Midbrain (tissue), 1 donor: ENCODE measurements around the gene FUT6.
"Not testable (repeated sequence)": the region's sequence is repeated elsewhere in the genome, so short reads cannot be mapped to it uniquely, and the experiment has no call there.

Experiments used
- DNase-seq: peaks from one replicate; lab custom pipeline; 2025; lab: John Stamatoyannopoulos, UW

FUT6 gene

DNA sequence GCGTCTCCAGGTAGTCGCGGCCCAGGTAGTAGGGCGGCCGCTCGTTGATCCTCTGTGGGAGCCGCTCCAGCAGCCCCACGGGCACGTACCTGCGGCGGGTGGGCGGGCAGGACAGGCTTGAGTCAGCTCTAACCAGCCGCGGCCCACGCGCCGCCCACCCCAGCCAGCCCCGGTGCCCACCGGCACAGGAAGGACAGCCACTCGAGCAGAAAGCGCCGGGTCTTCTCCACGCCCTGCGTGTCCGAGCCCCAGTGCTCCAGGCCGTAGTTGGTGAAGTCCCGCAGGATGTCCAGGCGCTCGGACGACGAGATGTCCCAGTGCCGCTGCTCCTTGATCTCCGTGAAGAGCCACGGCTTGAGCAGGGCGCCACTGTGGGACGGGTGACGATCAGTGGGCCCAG lies 54.1 kb downstream of the FUT6 start:
- DNase-seq: no peak

DNA sequence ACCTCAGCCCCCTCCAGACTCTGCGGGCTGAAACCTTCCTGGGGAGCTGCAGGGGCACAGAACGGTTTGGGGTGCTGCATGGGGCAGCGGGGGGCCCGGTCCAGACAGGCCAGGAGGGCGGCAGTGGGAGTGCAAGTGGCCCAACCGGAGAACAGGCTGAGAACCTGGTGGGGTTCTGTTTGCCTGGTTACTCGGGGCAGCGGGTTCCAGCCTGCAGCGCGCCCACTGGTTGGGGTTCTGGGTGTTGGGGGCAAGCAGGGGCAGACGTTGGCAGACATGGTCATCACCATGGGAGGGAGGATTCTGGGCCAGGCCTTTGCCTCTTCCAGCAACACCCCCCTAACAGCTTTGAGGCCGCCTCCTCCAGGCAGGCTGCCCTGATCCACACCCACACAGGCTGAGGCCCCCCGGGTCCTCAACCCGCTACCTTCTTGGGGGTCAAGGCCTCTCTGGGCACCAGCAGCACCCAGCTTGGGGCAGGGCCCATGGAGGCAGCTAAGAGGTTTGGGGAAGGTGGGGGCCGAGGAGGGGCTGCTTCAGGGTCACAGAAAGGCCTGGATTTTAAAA lies 54.8 kb downstream of the FUT6 start, which contains the start of gene PRR22:
PRR22 (minus strand) TSS at position 166 of the 567 bp plus-strand sequence; CDS start at position 80, 86 bp downstream.
- DNase-seq: no peak

DNA sequence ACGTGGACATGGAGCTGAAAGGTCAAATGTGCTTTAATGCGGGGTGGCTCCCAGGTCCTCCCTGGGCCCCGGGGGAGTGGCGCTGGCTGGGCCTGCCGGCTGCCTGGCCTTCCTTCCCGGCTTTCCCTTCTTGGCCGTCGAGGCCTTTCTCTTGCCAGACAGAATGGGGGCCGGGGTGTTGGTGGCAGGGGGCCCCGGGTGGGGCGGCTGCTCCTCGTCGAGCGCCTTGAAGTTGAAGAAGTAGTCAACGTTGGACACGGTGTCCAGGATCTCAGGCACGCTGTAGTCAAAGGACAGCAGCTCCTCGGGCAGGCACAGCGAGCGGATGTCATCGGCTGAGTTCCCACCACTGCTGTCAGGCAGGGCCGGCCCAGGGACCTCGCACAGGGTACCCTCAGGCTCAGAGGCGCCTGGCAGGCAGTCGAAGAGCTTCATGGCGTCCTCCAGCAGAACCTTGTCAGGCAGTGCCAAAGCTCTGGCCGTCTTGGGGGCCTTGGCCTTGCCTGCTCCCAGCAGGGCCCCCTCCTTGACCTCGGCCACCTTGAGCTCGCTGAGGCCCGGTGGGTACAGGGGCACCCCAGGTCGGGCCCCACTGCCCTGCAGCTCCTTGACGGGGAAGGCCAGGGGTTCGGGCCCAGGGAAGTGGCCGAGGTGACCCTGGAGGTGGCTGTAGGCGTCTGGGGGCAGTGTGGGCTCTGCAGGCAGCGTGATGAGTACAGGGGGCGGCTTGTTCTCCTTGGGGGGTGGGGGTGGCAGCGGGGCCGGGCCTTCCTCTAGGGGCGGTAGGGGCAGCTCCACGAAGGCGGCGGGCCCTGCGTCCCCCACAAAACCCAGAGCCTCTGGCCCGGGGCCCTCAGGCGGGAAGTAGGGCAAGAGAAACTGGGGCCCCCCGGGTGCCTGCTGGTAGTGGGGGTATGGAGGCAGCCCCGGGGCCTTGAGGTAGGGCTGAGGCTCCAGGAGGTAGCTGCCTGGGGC lies 56.3 kb downstream of the FUT6 start:
- no peak for DNase-seq

DNA sequence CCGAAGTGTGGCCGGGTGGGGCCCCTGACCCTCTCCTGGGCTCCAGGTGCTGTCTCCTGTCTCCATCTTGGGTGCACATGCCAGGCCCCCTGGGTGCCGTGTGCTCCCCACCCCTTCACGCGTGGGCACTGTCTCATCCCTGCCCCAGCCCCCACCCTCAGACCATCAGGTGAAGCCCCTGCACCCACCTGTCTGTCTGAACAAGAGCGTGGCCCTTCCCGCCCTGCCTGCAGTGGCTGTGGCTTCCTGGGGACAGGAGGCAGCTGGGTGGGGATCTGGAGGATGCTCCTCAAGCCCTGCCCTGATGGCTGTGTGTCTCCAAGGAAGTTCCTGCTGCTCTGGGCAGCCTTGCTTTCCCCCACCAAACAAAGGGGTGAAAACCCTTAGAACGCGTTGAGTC lies 57.2 kb downstream of the FUT6 start:
- no peak for DNase-seq

DNA sequence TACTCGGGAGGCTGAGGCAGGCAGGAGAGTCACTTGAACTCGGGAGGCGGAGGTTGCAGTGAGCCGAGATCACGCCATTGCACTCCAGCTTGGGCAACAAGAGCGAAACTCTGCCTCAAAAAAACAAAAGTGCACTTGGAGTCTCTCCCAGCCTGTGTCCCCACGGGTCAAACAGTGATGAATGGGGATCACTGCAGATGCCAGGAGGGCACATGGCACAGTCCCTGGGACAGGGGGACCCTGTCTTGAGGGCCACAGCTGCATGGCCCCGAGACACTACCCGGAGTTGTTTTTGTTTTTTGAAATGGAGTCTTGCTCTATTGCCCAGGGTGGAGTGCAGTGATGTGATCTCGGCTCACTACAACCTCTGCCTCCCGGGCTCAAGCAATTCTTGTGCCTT lies 58.6 kb downstream of the FUT6 start:
- not testable (repeated sequence) for DNase-seq
